ENCODE results near the gene INSYN2A.

The INSYN2A gene

DNA sequence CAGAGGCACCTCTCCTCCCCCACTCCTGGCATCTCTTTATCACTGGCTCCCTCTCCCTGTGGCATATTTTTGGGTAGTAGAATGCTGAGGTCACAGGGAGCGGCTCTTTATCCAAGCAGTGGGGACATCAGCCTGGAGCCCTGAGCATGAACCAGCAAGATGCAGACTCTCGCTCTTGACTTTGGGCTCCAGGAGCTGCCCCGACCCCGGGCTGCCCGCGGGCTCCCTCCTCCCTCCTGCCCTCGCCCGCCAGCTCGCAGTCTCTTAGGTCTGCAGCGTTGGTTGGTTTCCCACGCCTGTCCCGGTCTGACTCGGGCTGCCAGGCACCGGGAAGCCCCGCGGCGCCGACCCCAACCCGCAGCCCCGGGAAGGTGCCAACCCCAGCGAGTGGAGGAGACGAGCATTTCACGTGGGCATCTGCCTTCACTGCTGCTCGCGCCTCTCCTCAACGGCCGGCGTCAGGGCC, 1.3 kb downstream of the INSYN2A start:
- no peak for DNase-seq

DNA sequence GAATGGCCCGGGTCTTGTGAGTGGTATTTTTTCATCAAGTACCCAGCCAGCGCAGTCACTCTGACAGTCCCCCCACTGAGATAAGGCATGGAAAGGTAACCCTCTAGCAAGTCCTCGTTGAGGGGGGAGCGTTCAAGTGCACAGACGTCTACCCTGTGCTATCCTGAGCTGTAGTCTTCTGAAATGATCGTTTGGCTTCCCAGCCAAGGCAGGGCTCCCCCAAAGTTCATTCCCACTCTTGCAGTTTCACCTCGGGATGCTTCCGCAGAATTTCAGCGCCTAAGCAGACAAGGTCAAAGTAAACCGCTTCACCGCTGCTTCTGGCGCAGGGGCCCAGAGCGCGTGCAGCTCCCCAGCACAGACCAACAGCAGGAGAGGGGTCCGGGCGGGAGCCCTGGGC, 1.8 kb downstream of the INSYN2A start:
- no peak for DNase-seq

DNA sequence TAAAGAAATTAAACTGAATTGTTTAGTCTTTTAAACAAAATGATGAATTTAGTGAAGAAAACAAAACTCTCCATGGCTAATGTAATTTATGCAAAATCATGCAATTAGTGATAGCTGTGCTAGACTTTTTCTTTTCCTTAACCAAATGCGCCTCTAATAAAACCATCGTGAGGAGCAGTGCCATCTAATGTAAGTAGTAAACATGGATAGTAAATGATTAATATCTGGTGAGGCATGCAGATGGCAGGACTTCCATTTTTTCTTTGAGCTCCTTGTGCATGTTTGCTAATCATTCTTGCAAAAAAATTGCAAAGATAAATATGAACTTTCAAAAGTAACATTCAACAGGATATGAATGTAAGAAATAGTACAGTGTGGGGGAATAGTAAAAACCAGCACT, 2.3 kb downstream of the INSYN2A start:
- DNase-seq: no peak

DNA sequence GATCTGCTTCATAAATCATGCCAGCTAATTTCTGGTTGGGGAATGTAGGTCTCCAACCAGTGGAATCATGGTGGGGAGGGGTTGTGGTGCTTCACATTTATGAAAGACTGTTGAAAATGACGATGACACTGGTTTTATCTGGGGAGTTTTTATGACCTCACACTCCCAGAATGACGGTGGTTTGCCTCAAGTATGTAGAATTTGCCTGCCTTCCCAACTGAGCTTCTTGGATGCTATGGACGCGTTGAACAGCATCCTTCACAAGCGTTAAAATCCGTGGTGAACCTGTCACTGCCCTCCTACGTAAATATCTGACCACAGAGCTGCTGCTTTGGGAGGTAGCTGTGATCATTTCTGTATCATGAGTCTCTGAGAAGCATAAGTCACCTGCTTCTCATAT, 3.3 kb downstream of the INSYN2A start:
- DNase-seq: no peak

DNA sequence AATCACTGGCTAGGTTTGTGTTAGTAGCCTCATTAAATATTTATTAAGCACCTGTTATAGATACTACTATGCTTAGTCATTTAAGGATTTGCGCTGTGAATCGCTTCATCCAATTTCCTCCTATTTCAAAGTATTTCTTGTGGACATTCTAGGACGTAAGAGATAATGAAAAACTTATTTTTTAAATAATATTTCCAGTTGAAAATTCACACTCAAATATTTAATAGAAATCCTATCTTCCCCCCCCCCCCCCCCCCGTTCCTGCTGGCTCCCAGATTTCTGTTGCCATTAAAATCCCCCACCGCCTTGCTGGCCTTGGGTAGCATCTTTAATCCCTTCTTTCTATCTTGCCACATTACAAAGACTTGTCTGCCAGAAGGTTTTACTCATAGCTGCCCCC, 6.0 kb downstream of the INSYN2A start:
- no peak for DNase-seq

DNA sequence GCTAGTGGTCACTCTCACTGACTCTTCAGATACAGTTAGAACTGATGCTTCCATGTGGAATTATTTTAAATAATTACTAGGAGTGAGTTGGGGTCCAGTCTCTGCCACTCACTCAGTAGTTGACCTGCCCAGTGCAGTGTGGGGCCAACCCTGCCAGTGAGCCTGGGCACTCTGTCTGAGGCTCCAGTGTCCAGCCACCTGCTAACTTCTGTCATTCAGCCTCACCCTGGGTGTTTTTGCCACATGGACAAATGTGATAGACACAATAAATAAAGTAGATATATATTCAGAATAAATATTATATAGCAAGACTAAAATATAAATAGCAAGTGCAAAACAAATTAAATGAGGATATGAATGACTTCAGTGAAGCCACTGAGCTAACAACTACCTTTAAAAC, 7.2 kb downstream of the INSYN2A start:
- no peak for DNase-seq

DNA sequence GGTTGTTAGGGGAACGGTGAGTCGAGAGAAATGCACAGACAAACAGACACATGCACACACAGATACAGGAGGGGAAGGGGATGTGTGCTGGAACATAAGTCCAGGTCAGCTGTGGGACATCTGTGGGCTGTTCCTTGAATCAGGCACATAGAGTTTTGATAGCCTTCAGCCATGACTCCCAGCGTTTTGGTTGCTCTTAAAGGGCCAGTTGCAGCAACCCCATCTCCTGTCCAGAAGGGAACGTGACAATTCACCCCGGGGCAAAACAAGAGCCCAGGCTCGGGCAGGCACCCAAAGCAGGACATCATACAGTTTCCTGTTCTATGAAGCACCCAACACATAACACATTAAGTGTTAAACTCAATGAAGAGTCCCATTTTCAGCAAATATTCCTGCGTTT, 9.6 kb downstream of the INSYN2A start:
- DNase-seq: no peak

DNA sequence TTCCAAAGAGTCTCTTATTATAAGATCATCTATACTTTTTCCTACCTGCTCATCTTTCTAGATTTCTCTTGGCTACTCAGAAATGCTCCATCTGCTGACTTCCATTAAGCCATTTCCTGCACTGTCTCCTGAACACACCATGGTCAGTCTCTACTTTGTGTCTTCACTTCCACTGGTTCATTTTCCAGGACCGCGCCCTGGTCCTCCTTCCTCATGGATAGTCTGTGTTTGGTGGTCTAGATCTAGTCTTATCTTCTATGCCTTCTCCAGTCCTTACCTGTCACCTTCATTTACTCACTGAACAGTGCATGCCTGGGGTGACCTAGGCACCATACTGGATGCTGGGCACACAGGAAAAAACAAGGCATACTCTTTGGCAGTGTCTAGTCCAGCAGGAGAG, 11.8 kb downstream of the INSYN2A start:
- no peak for DNase-seq

DNA sequence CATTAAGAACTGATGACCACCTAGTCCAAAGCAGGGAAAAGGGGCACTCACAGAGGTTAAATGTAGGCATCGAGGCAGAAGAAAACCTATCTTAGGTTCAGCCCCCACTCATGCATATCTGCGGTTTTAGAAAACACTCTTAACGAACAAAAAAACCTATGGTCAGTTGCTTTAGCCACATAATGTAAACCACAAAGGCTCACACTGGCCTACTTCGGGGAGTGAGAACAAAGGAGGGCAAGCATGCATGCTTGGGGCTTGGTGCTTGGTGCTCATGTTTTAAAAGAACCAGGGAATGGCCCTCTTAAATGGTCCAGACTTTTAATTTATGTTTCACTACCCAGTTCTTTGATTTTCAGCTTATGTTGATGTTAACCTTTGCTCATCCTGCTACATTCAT, 14.2 kb downstream of the INSYN2A start:
- DNase-seq: no peak

DNA sequence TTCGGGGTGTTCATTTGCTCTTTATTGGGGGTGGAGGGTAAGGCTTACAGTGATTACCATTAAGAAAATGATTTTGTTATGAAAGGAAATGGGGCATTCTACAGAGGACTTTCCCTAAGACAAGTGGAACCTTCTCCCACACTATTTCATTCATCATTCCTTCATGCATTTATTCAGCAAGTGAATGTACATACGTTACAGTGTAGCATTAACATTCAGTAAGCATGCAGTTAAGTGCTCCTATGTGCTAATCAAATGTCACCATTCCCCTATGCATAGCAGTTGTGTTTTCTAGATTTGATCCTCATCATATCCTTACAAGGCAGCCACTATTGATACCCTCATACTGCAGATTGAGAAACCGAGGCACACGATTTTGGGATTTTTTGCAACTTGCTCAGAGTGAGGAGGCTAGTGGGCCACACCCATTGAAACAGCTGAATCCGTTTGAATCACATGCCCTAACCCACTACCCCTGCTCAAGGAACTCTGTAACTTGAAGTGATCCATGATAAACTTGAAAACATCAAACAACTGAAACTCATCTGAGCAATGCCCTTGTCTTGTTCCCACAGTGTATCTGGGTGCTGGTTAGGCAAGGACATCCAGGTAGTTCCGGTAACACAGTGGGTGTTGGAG, 16.7 kb downstream of the INSYN2A start:
- DNase-seq: no peak

DNA sequence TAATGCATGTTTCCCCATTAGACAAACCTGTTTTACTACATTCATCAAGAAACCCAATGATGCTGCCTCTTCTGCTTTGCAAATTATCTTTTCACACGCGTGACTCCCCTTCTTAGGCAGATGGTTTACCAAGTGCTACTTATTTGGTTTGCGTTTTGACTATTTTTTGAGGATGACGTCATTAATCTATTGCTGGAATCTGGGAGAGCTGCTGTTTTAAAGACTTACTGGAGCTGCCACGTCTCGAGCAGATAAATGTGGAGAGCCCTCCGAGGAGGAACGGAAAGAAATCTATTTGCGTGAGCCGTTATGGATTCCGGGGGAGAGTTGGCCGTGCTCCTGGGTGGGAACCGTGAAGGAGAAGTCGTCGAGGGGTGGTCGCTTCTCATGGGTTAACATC, 19.7 kb downstream of the INSYN2A start:
- no peak for DNase-seq

DNA sequence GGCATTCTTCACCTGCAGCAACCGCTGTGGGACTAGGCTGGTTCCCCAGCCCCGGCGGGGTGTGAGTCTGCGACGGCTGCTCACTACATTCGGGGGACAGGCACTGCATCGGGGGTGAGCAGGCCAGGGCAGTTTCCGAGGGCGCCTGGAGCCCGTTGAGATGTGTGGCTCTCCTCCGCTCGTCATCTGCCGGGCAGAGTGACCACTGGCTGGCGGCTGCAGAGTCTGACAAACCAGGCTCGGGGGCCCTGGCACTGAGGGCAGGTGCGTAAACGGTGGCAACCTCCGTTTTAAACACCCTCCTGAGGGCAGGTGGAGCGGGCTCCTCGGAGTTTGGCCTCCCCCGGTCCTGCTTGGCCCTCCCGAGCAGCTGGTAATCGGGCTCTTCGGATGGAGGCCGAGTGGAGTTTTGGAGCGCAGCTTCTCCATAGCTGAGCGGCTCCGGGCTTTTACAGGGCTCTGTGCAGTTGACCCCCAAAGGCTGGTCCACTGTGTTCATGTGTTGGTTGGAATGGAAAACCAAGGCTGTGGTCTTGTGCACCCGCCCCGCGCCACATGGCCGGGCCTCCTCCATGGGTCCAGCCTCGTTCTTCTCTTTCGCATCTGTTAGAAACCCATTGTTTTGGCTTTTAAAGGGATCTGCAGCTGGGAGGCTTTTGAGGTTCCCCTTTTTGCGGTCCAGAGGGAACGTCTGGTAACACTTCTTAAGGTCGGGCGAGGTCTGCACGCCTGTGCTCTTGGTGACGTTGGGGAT, 20.9 kb downstream of the INSYN2A start:
- DNase-seq: no peak

DNA sequence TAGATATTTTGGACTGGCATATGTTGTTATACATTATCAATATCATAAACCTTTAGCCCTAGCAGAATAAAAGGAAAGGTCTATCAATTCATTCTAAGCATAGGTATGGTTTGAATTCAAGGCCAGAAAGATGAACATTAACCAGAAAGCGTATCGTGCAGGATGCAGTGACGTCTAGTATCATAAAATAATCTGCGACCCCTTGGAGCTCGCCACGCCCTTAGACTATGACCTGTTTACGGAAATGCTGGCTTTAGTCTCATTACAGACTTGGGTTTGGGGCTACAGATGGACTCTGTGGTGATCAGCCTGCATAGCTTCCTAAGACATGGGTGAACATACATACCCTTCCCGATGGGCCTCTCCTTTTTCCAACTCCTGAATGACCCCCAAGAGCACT, 21.5 kb downstream of the INSYN2A start:
- DNase-seq: no peak

DNA sequence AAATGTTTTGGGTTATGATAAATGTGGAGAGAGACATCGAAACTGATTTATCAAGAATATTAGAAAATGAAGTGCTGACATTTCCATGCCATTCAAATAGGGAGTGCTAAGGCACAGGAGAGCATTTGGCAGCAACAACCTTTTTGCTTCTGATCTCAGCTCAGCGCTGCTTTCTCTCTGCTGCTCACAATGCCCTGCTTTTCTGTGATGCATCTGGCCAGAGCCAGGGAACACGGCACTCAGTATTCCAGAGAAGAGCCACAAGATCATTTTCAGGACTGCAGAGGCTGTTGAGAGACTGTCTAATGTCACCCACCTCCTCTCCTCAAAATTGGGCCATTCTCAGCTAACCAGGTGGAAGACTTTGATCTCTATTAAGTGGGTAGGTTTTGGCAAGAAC, 28.1 kb downstream of the INSYN2A start:
- DNase-seq: no peak

DNA sequence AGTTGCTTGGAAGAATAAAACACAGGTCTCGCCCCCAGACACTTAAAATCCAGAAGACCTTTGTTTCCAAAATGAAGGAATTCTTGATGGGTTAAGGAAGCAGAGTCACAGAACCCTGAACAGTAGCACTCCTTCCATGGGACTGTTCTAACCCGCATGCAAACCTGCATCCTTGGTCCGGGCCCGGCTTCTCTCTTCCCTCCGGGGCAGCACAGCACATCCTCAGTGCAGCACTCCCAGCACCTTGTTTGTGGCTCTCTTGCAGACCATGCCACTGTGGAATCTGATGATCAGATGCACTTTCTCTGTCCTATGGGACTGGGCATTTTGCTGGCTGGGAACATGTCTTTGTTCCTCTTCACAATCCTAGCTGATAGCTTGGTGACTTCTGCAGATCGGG, 33.5 kb downstream of the INSYN2A start:
- DNase-seq: no peak

DNA sequence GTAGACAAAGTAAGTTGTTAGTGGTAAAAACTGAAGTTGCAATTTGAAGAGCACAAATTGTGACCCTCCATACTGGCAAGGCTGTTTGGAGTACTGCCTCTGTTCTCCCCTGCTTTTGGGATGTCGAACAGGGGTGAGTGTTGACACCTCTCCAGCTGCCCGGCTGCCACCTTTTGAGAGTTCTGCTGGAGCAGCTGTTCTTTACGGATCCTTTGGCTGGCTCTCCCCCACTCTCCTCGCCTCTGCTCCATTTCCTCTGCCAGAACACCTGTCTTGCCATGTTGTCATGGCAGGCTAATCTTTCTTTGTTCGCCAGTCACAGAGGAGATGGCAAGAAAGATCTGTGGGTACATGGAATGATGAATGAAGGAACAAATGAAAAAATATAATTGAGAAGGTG, 34.9 kb downstream of the INSYN2A start:
- DNase-seq: no peak

DNA sequence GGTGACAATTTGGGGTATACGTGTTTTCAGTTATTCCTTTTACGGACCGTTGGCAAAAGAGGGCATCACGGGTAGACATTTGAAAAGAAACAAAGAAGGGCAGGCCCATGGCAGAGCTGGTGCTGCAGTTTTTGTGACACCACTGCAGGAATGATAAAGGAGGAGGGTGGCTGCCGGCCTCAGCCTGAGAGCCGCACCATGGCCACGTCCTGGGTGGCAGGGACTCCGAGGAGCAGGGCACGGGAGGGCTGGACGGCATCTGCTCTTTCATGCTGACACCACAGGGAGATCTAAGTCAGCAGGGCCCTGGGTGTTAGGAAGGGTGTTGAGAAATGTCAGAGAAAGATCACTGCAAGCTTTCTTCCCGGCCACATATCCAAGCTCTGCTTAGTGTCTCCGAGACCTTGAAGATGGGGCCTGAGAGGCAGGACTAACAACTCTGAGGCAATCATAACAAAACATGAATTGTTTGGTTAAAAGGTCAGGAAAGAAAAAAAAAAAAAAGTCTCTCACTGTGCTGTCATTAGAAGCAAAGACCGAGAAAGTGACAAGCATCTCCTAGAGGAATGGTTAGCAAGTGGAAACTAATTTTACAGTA, 36.6 kb downstream of the INSYN2A start:
- DNase-seq: no peak

DNA sequence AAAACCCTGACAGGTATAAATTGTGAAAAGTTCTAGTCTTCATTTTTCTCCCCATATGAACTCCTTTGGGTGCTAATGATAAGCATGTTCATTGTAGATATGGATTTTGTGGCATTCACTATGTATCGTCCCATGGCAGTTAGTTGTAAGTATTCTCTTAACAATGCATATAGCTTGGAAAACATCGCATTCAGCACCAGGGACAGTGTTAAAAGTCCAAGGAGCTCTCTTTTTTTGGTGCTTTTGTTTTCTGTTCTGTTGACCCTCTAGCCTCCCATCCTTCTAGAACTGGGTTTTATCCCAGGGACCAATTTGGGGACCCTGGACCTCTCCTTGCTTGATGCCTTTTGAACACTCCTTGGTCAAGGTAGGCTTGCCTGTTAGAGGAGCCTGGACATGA, 37.7 kb downstream of the INSYN2A start:
- no peak for DNase-seq

DNA sequence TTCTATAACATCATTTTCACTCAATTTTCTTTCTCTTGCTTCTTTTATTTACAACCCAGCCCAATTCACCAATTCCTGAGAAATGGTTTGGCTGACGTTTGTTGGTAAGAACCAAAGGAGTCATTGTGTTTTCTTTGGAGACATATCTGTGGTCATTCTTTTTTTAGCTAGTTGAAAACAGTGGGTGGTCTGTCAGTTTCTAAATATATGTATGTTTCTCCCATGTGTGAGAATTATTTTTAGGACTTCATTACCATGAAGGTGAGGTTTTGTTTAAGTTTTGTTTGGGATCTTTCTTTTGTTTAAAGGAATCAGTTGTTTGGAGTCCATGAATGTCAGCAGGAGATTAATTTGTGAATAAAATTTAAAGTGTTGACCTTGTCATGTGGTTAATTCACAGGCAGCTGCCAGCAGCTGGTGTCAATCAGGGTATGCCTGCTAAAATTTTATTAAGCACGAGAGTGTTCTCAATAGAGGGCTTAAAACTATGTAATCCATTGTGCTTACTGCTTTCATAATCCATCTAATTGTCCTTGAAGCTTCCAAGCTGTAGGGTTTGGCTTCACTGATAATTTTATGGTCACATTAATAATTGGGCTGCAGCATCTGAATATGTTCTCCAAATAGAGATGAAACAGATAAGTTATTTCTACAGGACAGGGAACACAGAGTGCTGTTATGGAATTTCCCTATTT, 38.7 kb downstream of the INSYN2A start:
- no peak for DNase-seq

DNA sequence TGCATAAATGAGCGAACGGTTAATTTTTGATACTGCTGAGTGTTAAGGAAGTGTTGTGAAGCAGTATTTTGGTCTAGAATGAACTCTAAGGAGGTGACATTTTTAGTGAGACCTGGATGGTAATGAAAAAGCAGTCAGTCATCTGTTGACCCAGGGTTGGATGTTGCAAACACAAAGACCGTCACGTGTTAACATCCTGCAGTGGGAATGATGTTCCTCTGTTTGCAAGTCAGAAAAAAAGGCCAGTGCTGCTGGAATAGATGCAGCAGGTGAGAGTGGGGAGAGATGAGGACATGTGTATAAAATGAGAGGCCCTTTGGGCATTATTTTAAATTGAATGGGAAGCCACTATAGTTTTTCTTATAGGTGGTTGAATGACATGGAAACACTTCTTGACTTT, 39.3 kb downstream of the INSYN2A start:
- DNase-seq: no peak

DNA sequence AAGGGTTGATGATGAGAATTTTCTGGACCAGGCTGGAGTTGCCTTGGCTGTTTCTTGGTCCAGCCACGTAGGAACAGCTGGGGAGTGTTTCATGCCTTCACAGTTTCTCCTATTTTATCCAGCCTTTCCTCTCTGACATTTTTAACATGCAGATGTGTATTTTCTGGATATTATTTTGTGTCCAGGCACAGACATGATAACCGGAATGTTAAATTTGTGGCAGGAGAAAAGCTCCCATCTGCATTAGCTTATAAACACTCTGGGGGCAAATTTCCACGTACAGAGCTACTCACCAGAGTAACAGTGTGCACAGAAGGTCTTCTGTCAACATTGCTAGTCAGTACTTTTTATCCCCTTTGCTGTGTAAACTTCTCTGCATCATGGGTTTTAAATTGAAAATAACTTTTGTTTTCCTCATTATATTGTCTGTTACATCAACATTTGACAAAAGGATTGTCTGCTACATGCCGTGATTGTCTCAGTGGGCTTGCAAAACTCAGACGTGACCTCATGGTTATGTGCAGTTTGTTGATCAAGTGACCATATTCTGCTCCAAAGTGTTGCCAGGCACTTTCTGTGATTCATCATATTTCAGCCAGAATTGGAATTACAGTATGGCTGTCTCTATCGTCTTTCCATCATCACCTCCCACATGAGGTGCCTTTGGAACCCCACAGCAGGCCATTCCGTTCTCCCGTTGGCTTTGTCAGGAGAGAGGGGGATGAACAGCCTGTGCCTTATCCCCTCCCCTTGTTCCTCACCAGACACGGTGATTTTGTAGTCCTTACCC, 41.4 kb downstream of the INSYN2A start:
- DNase-seq: no peak

DNA sequence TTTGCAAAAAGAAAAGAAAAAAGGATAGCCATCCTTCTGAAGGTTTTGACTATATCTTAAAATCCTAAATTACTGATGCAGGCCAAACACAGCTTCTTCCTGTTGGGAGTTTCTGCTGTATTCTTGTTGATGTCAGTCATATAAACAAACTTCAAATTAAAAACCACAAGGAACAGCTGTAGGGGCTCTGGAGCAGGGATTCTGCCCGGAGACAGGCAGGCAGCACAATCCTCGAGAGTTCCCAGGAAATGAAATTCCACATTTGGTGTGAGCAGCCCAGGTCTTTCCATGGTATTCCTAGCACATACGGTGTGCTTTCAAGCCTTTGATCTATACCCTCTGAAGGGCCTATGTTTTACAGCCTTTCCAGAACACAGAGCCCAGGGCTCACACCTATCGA, 43.2 kb downstream of the INSYN2A start:
- DNase-seq: no peak
